Astrocyte of the cerebellum (primary cell): ENCODE data around the gene ACACB.

ENCODE experiments used
- DNase-seq: peaks from one replicate; pipeline ENCODE4 v3.0.0-alpha.2; 2011; ENCODE audit warnings: low read depth
- H3K4me3 ChIP-seq: 2 replicates; pipeline ENCODE4 v1.5.1; 2011; ENCODE audit warnings: mild to moderate bottlenecking, low read depth, low read length, moderate library complexity
- CTCF ChIP-seq: IDR thresholded peaks from 2 replicates; pipeline ENCODE4 v1.5.1; 2012; ENCODE audit warnings: low read length, low read depth, moderate library complexity, mild to moderate bottlenecking; ENCODE audit errors: missing control alignments
- in situ Hi-C: cut with HindIII; loops from 2 replicates; pipeline ENCODE4 v1.10.0; 2017; ENCODE audit warnings: low sequenced_read_pairs

The ACACB gene

GRCh38 chr12:109288571-109288970, 172.2 kb downstream of the ACACB start:
- DNase-seq: no peak
- in situ Hi-C loops: no loop called here
- TF ChIP-seq CTCF: no peak
- H3K4me3 ChIP-seq: no peak overlapping the region

- TF ChIP-seq CTCF: no peak
- in situ Hi-C loops: no loop called here
- DNase-seq: no peak
- H3K4me3 ChIP-seq: no peak overlapping the region
Measured at GRCh38 chr12:109289004-109289403, 172.6 kb downstream of the ACACB start.

GRCh38 chr12:109289551-109289950, 173.2 kb downstream of the ACACB start:
- no peak for DNase-seq
- TF ChIP-seq CTCF: no peak
- in situ Hi-C loops: no loop called here
- no peak overlapping the region for H3K4me3 ChIP-seq

GRCh38 chr12:109290061-109290460, 173.7 kb downstream of the ACACB start:
- TF ChIP-seq CTCF: no peak
- no peak for DNase-seq
- no peak overlapping the region for H3K4me3 ChIP-seq
- in situ Hi-C loops: no loop called here

GRCh38 chr12:109291117-109291516, 174.7 kb downstream of the ACACB start:
- no peak for DNase-seq
- no peak overlapping the region for H3K4me3 ChIP-seq
- in situ Hi-C loops: no loop called here
- no peak for TF ChIP-seq CTCF

GRCh38 chr12:109291521-109292341, 175.3 kb downstream of the ACACB start:
- H3K4me3 ChIP-seq: no peak overlapping the region
- DNase-seq: no peak
- TF ChIP-seq CTCF: no peak
- in situ Hi-C loops: no loop called here
